Measurements from ENCODE around the gene SMAD6.

The SMAD6 gene

DNA sequence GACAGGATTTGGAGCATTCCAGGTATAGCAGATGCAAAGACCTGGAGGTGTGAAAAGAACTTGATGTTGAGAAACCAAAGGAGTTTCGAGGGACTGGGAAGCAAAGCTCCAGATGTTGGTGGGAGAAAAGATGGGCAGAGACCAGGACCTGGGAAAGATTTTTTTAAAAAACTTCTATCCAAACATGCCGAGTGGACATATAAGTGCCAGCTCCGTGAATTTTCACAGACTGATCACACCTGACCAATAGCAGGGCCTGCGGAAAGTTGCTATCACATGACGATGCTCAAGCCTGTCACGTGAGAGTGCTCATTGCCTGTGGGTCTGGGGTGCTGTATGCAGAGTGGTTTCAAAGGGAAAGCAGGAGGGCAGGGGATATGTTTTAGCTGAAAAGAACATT, 19.9 kb downstream of the SMAD6 start:
- TF ChIP-seq, protein P1, sequence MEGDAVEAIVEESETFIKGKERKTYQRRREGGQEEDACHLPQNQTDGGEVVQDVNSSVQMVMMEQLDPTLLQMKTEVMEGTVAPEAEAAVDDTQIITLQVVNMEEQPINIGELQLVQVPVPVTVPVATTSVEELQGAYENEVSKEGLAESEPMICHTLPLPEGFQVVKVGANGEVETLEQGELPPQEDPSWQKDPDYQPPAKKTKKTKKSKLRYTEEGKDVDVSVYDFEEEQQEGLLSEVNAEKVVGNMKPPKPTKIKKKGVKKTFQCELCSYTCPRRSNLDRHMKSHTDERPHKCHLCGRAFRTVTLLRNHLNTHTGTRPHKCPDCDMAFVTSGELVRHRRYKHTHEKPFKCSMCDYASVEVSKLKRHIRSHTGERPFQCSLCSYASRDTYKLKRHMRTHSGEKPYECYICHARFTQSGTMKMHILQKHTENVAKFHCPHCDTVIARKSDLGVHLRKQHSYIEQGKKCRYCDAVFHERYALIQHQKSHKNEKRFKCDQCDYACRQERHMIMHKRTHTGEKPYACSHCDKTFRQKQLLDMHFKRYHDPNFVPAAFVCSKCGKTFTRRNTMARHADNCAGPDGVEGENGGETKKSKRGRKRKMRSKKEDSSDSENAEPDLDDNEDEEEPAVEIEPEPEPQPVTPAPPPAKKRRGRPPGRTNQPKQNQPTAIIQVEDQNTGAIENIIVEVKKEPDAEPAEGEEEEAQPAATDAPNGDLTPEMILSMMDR (IDR thresholded peaks at IDR 0.05; ENCODE audit: insufficient read depth, low read length, missing control alignments) = no peak
- H3K4me3 ChIP-seq (ENCODE audit: low read depth, low read length) = no peak overlapping the region
- ChIA-PET POLR2A (no interaction called here), CTCF (interaction anchor here (1.0 to 5.0 kb wide), 6 partner anchors 10 to 130 kb away, joined by 4 to 33 read pairs (median 6); no protein-coding TSS in a partner anchor)
- no peak for DNase-seq (ENCODE audit: low read depth, low spot score)

DNA sequence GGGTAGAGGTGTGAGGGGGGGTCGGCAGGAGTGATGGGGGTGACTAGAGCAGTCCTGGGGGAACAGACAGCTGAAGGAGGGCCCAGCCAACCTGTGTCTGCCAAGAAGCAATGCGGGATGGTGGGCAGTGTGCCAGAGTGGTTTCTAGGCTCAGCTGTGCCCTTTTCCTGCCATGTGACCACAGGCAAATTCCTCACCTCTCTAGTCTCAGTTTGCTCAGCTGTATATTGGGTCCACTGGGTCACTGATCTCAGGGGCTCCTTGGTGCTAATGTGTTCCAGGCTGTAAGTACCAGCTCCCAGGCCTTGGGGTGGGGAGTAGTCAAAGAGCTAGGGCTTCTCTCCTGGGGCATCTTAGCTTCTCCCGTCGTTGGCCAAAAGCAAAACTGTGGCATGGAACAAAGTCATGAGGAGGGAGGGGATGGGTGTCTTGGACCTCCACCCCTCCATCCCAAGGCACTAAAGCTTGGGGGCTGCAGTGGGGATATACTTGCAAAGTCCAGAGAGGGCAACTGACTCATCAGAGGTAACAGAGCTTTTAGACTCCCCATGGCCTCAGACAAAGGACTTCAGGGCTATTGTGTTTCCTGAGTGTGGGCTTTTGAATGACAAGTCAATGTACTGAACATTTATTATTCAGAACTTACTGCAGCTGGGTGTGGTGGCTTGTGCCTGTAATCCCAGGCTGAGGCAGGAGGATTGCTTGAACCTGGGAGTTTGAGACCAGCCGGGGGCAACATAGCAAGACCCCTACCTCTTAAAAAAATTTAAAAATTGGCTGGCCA, 20.9 kb downstream of the SMAD6 start:
- H3K4me3 ChIP-seq (ENCODE audit: low read depth, low read length) = no peak overlapping the region
- TF ChIP-seq, protein P1 (IDR thresholded peaks at IDR 0.05; ENCODE audit: insufficient read depth, low read length, missing control alignments) = no peak
- no peak for DNase-seq (ENCODE audit: low read depth, low spot score)
- ChIA-PET POLR2A (interaction anchor here (0.7 kb wide), 1 partner anchor 20 kb away, joined by 3 read pairs; no protein-coding TSS in a partner anchor), CTCF (interaction anchor here (0.6 to 5.0 kb wide), 10 partner anchors 8 to 129 kb away, joined by 3 to 33 read pairs (median 4); no protein-coding TSS in a partner anchor)

DNA sequence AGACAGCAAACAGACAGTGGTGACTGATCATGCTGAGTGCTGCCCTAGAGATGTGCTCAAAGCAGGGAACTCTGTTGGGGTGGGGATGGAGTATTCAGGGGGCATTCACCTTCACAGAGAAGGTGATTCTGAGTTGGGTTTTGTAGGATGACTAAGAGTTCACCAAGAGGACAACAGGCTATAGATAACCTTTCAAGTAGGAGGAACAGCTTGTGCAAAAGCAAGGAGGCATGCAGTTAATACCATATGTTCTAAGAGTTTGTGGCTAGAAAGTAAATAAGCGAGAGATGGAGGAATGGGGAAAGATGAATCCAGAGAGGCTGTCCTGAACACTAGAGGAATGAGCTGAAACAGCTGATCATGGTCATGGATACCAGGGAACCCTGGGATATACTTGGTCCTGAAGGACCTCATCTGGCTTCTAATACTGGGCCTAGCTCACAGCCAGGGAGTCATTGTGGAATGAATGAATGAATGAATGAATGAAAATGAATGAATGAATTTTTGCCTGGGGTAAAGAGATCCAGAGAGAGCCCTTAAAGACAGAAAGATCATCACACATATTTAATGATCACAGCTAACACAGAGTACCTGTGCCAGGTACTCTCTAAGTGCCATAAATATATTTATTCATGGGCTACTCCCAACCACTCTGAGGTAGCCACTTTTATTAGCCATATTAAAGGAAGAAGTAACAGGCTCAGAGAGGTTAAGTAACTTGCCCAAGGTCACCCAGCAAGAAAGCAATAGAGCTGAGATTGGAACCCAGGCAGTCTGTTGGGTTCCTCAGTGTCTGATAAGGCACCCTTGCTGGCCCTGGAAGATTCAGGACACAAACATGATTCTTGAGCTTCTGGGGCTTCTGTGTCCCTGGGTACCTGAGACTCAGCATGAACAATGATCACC, 22.0 kb downstream of the SMAD6 start:
- CTCF ChIA-PET = interaction anchor here (0.6 to 5.0 kb wide), 11 partner anchors 10 to 127 kb away, joined by 3 to 33 read pairs (median 4); no protein-coding TSS in a partner anchor
- no peak for DNase-seq (ENCODE audit: low read depth, low spot score)
- TF ChIP-seq, protein P1 (IDR thresholded peaks at IDR 0.05; ENCODE audit: insufficient read depth, low read length, missing control alignments) = no peak
- POLR2A ChIA-PET = interaction anchor here (0.7 to 1.0 kb wide), 2 partner anchors 17 to 21 kb away, joined by 3 read pairs; no protein-coding TSS in a partner anchor
- H3K4me3 ChIP-seq (ENCODE audit: low read depth, low read length) = no peak overlapping the region

DNA sequence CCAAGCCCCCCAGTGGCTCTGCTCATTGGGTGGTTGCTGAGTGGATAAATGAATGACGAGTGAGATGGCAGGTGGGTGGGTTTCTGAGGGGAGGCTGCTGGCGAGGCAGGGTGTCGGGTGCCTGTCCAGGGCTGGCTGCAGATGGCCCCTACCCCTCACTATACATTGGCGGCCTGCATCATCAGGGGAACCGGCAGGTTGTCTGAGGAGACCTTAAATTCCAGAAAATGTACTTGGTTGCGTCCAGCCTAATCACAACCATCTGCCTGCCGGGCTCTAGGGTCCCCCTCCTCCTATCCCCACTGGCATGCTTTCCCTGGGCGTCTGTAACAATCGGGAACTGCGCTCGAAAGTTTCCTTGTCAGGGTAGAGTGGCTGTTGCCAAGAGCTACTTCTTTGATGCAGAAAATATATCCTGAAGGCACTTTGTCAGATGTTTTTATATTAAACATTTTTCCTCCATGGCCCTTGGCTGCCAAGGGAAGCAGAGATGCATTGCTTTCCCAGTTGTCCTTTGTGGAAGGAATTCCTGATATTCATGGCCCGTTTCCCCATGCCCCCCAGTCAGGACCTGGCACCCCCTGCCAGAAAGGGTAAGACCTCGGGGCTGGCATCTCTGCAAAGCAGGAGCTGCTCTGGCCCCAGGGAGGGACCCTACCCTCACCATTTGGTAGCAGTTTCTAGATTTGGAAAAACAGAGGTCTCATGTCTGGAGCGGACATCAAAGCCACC, 22.9 kb downstream of the SMAD6 start:
- no peak overlapping the region for H3K4me3 ChIP-seq (ENCODE audit: low read depth, low read length)
- TF ChIP-seq, protein P1 (IDR thresholded peaks at IDR 0.05; ENCODE audit: insufficient read depth, low read length, missing control alignments) = no peak
- DNase-seq (ENCODE audit: low read depth, low spot score) = no peak
- CTCF ChIA-PET = interaction anchor here (0.7 to 5.0 kb wide), 7 partner anchors 11 to 127 kb away, joined by 3 to 33 read pairs (median 4); no protein-coding TSS in a partner anchor
- POLR2A ChIA-PET = no interaction called here

DNA sequence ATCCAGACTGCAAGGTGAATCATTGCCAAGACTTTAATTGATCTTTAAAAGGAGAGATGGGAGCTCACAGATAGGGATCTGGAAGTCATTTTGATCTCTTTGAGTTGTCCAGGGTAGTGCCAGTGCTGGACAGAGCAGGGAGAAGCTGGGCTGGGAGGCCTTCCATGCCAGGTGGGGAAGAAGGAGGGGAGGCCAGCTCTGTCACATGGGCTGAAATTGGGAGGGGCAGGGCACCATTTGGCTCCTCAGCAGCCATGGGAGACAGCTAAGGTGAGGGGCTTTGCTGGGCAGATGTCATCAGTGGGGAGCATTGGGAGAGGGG, 23.4 kb downstream of the SMAD6 start:
- CTCF ChIA-PET = interaction anchor here (0.7 to 3.6 kb wide), 6 partner anchors 10 to 126 kb away, joined by 3 to 24 read pairs (median 4); no protein-coding TSS in a partner anchor
- TF ChIP-seq, protein P1 (IDR thresholded peaks at IDR 0.05; ENCODE audit: insufficient read depth, low read length, missing control alignments) = no peak
- no peak overlapping the region for H3K4me3 ChIP-seq (ENCODE audit: low read depth, low read length)
- DNase-seq (ENCODE audit: low read depth, low spot score) = no peak
- POLR2A ChIA-PET = interaction anchor here (0.6 to 0.9 kb wide), 2 partner anchors 13 to 24 kb away, joined by 3 read pairs; partner anchors contain the start of gene SMAD6

Data from AG04449 (cell line).